Mesothelial cell of epicardium (in vitro differentiated cells): ENCODE results near the gene TMEM178B. TPM values are rescaled to one million over a fixed set of nuclear protein-coding genes. Genes with fewer than 3 reads are reported as not detected.

Source experiments
- DNase-seq, 2 experiments: peaks; one replicate each; pipeline ENCODE4 v3.0.0; 2021; ENCODE audit warnings: low spot score in 2 of 2; ENCODE audit not compliant: unreplicated experiment in 2 of 2
- H3K27ac Mint-ChIP-seq: 2 replicates; pipeline ENCODE4 v1.8.0; 2021; ENCODE audit warnings: mixed read lengths
- H3K27me3 Mint-ChIP-seq: 2 replicates; pipeline ENCODE4 v1.8.0; 2021; ENCODE audit warnings: low read depth, mixed read lengths
- H3K36me3 Mint-ChIP-seq: 2 replicates; pipeline ENCODE4 v1.8.0; 2021; ENCODE audit warnings: mixed read lengths
- H3K4me1 Mint-ChIP-seq: 2 replicates; pipeline ENCODE4 v1.8.0; 2021; ENCODE audit warnings: mixed read lengths
- H3K4me3 Mint-ChIP-seq: 2 replicates; pipeline ENCODE4 v1.8.0; 2021; ENCODE audit warnings: mild to moderate bottlenecking, moderate library complexity, mixed read lengths
- H3K9me3 Mint-ChIP-seq: 2 replicates; pipeline ENCODE4 v1.8.0; 2021; ENCODE audit warnings: mixed read lengths
- total RNA-seq: library from RNA; stranded (reverse); gene quantifications from 3 replicates; pipeline ENCODE4 v1.2.1, GENCODE V29; 2021
- TF ChIP-seq, protein P1 (sequence below): fragments of 200-600 bp; sonication (generic); IDR thresholded peaks from one replicate; pipeline ENCODE4 v1.5.0; 2021; ENCODE audit warnings: antibody characterized with exemption; ENCODE audit not compliant: unreplicated experiment

The TMEM178B gene
- total RNA-seq, 1 donor from 2014 or later, result 0.16 TPM

DNA sequence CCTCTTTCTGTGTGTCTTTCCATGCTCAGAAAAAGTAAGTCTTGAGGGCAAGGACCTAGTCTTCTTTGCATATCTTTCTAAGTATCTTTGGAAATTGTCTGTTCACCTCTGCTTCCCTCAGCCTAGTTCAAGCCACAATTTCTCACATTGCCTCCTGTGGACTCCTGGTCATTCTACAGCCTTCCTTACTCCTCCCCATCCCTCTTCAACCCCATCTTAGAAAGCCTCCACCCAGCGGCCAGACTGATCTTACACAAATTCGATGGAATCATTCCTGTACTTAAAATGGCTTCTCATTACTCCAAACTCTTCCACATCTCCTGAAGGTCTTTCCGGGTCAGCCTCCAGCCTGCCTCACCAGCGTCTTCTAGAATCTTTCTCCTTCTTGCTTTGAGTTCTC, 453.2 kb downstream of the TMEM178B start:
- Mint-ChIP-seq H3K27ac (no peak overlapping the region), H3K36me3 (no peaks in the 10 kb centered on the region), H3K4me3 (no peak overlapping the region), H3K9me3 (no peaks in the 10 kb centered on the region), H3K4me1 (no peaks in the 10 kb centered on the region), H3K27me3 (peaks cover 22% of the 10 kb centered on the region)
- TF ChIP-seq, protein P1, sequence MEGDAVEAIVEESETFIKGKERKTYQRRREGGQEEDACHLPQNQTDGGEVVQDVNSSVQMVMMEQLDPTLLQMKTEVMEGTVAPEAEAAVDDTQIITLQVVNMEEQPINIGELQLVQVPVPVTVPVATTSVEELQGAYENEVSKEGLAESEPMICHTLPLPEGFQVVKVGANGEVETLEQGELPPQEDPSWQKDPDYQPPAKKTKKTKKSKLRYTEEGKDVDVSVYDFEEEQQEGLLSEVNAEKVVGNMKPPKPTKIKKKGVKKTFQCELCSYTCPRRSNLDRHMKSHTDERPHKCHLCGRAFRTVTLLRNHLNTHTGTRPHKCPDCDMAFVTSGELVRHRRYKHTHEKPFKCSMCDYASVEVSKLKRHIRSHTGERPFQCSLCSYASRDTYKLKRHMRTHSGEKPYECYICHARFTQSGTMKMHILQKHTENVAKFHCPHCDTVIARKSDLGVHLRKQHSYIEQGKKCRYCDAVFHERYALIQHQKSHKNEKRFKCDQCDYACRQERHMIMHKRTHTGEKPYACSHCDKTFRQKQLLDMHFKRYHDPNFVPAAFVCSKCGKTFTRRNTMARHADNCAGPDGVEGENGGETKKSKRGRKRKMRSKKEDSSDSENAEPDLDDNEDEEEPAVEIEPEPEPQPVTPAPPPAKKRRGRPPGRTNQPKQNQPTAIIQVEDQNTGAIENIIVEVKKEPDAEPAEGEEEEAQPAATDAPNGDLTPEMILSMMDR, result no peak
- no peak for DNase-seq

DNA sequence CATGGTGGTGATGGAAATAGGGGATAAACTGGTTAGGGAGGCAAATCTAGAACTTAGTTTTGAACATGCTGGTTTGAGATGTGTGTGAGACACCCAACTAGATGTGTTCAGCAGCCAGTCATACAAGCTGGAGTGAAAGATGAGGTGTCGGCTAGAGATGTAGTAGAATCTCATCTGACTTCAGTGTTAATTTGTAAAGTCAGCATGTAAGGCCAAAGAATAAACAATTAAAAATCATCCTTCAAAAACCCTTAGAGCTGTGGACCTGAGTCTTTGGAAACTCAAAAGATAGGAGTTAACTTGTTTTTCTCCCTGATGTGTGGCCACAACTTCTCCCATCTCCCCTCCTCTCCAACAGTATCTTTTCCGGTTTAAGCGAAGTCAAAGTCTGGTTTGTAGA, 454.5 kb downstream of the TMEM178B start:
- TF ChIP-seq, protein P1, result no peak
- H3K27ac Mint-ChIP-seq, result no peak overlapping the region
- peaks cover 22% of the 10 kb centered on the region for H3K27me3 Mint-ChIP-seq
- no peaks in the 10 kb centered on the region for H3K9me3 Mint-ChIP-seq
- H3K36me3 Mint-ChIP-seq, result no peaks in the 10 kb centered on the region
- no peaks in the 10 kb centered on the region for H3K4me1 Mint-ChIP-seq
- no peak for DNase-seq
- no peak overlapping the region for H3K4me3 Mint-ChIP-seq

Other genes starting within 250 kb of the TMEM178B start
- gene BRAF, start 149.1 kb upstream of the TMEM178B start, total RNA-seq, result 43.6 to 44.8 TPM (median 44.6 TPM) in 3 replicates
- gene MRPS33, start 59.1 kb upstream of the TMEM178B start, total RNA-seq, result 41.5 to 42.2 TPM (median 41.6 TPM) in 3 replicates